Fibroblast of the aortic adventitia (primary cell): ENCODE results near the gene ADAM12. TPM values are rescaled to one million over a fixed set of nuclear protein-coding genes. Genes with fewer than 3 reads are reported as not detected.
"Not testable (repeated sequence)": the region's sequence is repeated elsewhere in the genome, so short reads cannot be mapped to it uniquely, and the experiment has no call there.

Experiments used
- DNase-seq: peaks from one replicate; pipeline ENCODE4 v3.0.0-alpha.2; 2010; ENCODE audit warnings: low read depth
- H3K4me3 ChIP-seq: 2 replicates; pipeline ENCODE4 v1.5.1; 2011; ENCODE audit warnings: low read depth, mild to moderate bottlenecking, control low read depth, low read length, moderate library complexity
- total RNA-seq: library from RNA; depleted of rRNA; stranded (reverse); fragments of >200 nt; gene quantifications from 2 replicates; pipeline ENCODE4 v1.2.3, GENCODE V29; 2012; ENCODE audit warnings: low replicate concordance
- TF ChIP-seq, protein P1 (sequence below): IDR thresholded peaks from 2 replicates; pipeline ENCODE4 v1.5.1; 2011; ENCODE audit warnings: mild to moderate bottlenecking, low read length, control low read depth, inconsistent platforms; ENCODE audit not compliant: insufficient read depth

ADAM12 gene
- total RNA-seq, 1 donor, result 82.7 TPM

- TF ChIP-seq, protein P1, sequence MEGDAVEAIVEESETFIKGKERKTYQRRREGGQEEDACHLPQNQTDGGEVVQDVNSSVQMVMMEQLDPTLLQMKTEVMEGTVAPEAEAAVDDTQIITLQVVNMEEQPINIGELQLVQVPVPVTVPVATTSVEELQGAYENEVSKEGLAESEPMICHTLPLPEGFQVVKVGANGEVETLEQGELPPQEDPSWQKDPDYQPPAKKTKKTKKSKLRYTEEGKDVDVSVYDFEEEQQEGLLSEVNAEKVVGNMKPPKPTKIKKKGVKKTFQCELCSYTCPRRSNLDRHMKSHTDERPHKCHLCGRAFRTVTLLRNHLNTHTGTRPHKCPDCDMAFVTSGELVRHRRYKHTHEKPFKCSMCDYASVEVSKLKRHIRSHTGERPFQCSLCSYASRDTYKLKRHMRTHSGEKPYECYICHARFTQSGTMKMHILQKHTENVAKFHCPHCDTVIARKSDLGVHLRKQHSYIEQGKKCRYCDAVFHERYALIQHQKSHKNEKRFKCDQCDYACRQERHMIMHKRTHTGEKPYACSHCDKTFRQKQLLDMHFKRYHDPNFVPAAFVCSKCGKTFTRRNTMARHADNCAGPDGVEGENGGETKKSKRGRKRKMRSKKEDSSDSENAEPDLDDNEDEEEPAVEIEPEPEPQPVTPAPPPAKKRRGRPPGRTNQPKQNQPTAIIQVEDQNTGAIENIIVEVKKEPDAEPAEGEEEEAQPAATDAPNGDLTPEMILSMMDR, result no peak
- no peak overlapping the region for H3K4me3 ChIP-seq
- DNase-seq, result no peak
Observed at GRCh38 chr10:126349676-126350075, 38.6 kb downstream of the ADAM12 start.

GRCh38 chr10:126349101-126349500, 39.2 kb downstream of the ADAM12 start:
- H3K4me3 ChIP-seq, result no peak overlapping the region
- peak; percentile 23 for DNase-seq
- TF ChIP-seq, protein P1, result no peak

DNA sequence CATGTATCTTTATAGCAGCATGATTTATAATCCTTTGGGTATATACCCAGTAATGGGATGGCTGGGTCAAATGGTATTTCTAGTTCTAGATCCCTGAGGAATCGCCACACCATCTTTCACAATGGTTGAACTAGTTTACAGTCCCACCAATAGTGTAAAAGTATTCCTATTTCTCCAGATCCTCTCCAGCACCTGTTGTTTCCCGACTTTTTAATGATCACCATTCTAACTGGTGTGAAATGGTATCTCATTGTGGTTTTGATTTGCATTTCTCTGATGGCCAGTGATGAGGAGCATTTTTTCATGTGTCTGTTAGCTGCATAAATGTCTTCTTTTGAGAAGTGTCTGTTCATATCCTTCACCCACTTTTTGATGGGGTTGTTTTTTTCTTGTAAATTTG, 44.8 kb downstream of the ADAM12 start:
- not testable (repeated sequence) for H3K4me3 ChIP-seq, DNase-seq

GRCh38 chr10:126342680-126343079, 45.6 kb downstream of the ADAM12 start:
- H3K4me3 ChIP-seq, result no peak overlapping the region
- TF ChIP-seq, protein P1, result no peak
- no peak for DNase-seq

GRCh38 chr10:126341491-126341890, 46.8 kb downstream of the ADAM12 start:
- H3K4me3 ChIP-seq, result no peak overlapping the region
- TF ChIP-seq, protein P1, result no peak
- no peak for DNase-seq

GRCh38 chr10:126337251-126337810, 50.9 kb downstream of the ADAM12 start:
- no peak for DNase-seq
- no peak overlapping the region for H3K4me3 ChIP-seq
- TF ChIP-seq, protein P1, result no peak

DNA sequence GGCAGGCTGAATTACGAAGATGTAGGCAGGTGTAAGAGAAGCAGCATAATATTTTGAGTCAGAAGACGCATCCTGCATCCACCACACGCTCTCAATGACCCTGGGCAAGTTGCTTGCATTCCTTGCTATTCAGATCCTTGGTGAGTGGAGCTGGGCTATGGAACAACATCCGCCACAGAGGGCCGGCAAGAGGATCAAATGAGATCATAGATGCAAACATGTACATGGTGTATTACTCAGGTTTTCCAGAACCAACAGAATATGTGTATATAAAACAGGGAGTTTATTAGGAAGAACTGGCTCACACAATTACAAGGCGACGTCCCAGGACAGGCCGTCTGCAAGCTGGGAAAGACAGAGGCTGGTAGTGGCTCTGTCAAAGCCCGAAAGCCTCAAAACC, 51.5 kb downstream of the ADAM12 start:
- TF ChIP-seq, protein P1, result no peak
- DNase-seq, result peak; percentile 25
- H3K4me3 ChIP-seq, result no peak overlapping the region
